ENCODE results near the gene PPP1R13L. TPM values are rescaled to one million over a fixed set of nuclear protein-coding genes. Genes with fewer than 3 reads are reported as not detected.

The PPP1R13L gene
- total RNA-seq, 1 donor from 2014 or later: 15.2 TPM

- no peak overlapping the region for H3K4me3 ChIP-seq (ENCODE audit: low read depth, low read length)
- no peak for DNase-seq (ENCODE audit: low read depth)
- TF ChIP-seq CTCF (conservative IDR thresholded peaks at IDR 0.05; ENCODE audit: low read depth, low read length): no peak
Observed at GRCh38 chr19:45361608-45362007, 43.3 kb downstream of the PPP1R13L start.

GRCh38 chr19:45358213-45358792, 46.6 kb downstream of the PPP1R13L start:
- no peak overlapping the region for H3K4me3 ChIP-seq (ENCODE audit: low read depth, low read length)
- DNase-seq (ENCODE audit: low read depth): no peak
- TF ChIP-seq CTCF (conservative IDR thresholded peaks at IDR 0.05; ENCODE audit: low read depth, low read length): no peak

- no peak for DNase-seq (ENCODE audit: low read depth)
- H3K4me3 ChIP-seq (ENCODE audit: low read depth, low read length): no peak overlapping the region
- no peak for TF ChIP-seq CTCF (conservative IDR thresholded peaks at IDR 0.05; ENCODE audit: low read depth, low read length)
Observed at GRCh38 chr19:45357445-45357783, 47.5 kb downstream of the PPP1R13L start.

DNA sequence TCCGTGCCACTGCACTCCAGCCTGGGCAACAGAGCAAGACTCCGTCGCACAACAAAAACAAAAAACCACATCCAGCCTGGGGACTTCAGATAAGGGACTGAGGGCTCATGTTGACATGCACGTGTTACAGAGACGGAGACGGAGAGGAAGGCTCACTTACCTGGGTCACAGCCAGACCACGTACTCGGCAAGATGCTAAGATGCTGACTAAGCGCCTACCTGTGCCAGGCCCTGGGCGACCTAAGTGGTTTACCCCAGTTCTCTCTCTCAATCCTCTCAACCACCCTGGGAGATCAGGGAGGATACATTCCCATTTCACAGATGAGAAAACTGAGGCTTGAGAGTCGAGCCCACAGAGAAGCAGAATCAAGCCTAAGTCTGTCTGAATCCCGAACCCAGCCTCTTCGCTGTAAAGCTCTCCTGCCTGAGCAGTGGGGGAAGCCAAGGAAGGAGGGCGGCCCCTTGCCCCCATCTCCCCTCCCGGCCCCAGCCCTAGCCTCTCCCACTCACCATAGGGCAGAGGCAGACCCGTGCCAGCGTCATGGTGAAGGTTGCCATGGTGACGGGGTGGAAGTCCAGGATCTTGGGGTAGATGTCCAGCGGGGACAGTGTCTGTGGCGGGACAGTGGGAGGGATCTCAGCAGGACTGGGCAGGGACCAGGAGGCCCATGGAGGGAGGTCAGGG, 48.0 kb downstream of the PPP1R13L start:
- no peak for TF ChIP-seq CTCF (conservative IDR thresholded peaks at IDR 0.05; ENCODE audit: low read depth, low read length)
- no peak overlapping the region for H3K4me3 ChIP-seq (ENCODE audit: low read depth, low read length)
- DNase-seq (ENCODE audit: low read depth): no peak

GRCh38 chr19:45355910-45356309, 49.0 kb downstream of the PPP1R13L start:
- no peak for TF ChIP-seq CTCF (conservative IDR thresholded peaks at IDR 0.05; ENCODE audit: low read depth, low read length)
- no peak for DNase-seq (ENCODE audit: low read depth)
- no peak overlapping the region for H3K4me3 ChIP-seq (ENCODE audit: low read depth, low read length)

DNA sequence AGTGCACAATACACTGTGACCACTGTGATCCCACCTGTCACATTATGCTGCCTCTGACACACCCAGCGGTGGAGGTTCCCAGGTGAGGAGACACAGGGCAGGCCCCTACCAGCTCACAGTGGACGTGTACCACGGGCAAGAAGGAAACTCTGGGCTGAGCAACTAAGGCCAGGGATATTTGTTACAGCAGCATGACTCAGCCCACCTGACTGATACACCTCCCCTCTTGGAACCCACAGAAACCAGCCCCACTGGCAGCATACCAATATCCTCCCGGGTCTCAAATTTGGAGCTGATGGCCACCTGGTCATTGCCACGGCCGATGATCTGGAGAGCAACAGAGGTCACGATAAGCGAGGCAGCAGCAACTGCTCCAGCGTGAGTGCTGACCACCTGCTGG, 49.5 kb downstream of the PPP1R13L start:
- DNase-seq (ENCODE audit: low read depth): no peak
- no peak overlapping the region for H3K4me3 ChIP-seq (ENCODE audit: low read depth, low read length)
- no peak for TF ChIP-seq CTCF (conservative IDR thresholded peaks at IDR 0.05; ENCODE audit: low read depth, low read length)

Data from epithelial cell of proximal tubule (primary cell).